Panc1 (cell line): Measurements from ENCODE around the gene PFKFB4.

Source experiments
- POLR2AphosphoS5 ChIP-seq: IDR thresholded peaks from 2 replicates; pipeline ENCODE4 v1.6.1; 2012; ENCODE audit warnings: mild to moderate bottlenecking, low read depth, low read length, moderate library complexity
- TCF7L2 ChIP-seq: IDR thresholded peaks from 2 replicates; pipeline ENCODE4 v1.6.1; 2011; ENCODE audit warnings: mild to moderate bottlenecking, low read depth, low read length, inconsistent platforms
- TF ChIP-seq, protein P1 (sequence below): fragments of 450-650 bp; IDR thresholded peaks from 2 replicates; pipeline ENCODE4 v1.5.1; 2017; ENCODE audit warnings: mild to moderate bottlenecking

DNA sequence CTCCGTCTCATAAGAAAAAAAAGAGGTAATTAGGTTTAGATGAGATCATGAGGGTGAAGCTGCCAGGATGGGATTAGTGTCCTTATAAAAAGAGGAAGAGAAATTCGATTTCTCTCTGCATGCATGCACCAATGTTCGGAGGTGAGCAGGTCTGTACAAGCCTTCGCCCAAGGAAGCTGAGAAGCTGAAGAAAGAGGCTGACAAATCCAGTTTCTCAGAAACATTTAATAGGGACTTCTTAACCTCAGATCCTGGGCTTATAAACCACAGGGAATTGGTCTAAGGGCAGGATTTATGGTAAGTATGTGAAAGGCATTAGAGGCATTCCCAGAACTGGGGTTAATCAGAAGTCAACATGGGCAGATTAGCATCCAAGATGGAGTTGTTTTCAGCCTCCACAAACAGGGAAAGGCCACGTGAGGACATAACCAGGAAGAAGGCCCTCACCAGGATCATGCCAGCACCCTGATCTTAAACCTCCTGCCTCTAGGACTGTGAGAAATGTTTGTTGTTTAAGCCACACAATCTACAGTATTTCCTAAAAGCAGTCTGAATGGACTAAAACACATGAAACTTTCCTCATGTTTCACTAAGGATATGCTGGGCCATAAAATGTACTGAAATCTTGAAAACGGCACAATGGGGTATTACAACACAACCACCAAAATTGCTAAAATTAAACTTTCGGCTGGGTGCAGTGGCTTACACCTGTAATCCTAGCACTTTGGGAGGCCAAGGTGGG, 64.0 kb downstream of the PFKFB4 start:
- TF ChIP-seq, protein P1, sequence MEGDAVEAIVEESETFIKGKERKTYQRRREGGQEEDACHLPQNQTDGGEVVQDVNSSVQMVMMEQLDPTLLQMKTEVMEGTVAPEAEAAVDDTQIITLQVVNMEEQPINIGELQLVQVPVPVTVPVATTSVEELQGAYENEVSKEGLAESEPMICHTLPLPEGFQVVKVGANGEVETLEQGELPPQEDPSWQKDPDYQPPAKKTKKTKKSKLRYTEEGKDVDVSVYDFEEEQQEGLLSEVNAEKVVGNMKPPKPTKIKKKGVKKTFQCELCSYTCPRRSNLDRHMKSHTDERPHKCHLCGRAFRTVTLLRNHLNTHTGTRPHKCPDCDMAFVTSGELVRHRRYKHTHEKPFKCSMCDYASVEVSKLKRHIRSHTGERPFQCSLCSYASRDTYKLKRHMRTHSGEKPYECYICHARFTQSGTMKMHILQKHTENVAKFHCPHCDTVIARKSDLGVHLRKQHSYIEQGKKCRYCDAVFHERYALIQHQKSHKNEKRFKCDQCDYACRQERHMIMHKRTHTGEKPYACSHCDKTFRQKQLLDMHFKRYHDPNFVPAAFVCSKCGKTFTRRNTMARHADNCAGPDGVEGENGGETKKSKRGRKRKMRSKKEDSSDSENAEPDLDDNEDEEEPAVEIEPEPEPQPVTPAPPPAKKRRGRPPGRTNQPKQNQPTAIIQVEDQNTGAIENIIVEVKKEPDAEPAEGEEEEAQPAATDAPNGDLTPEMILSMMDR: no peak
- no peak for TF ChIP-seq POLR2AphosphoS5
- TF ChIP-seq TCF7L2: no peak
